Measurements from ENCODE around the gene ZNF296. TPM values are rescaled to one million over a fixed set of nuclear protein-coding genes. Genes with fewer than 3 reads are reported as not detected.

The ZNF296 gene
- total and polyA plus RNA-seq, 2 of the 13 experiments (the other 11 are each of a cell fraction or from before 2014, with no cell fraction given) = 0.26 to 0.62 TPM

DNA sequence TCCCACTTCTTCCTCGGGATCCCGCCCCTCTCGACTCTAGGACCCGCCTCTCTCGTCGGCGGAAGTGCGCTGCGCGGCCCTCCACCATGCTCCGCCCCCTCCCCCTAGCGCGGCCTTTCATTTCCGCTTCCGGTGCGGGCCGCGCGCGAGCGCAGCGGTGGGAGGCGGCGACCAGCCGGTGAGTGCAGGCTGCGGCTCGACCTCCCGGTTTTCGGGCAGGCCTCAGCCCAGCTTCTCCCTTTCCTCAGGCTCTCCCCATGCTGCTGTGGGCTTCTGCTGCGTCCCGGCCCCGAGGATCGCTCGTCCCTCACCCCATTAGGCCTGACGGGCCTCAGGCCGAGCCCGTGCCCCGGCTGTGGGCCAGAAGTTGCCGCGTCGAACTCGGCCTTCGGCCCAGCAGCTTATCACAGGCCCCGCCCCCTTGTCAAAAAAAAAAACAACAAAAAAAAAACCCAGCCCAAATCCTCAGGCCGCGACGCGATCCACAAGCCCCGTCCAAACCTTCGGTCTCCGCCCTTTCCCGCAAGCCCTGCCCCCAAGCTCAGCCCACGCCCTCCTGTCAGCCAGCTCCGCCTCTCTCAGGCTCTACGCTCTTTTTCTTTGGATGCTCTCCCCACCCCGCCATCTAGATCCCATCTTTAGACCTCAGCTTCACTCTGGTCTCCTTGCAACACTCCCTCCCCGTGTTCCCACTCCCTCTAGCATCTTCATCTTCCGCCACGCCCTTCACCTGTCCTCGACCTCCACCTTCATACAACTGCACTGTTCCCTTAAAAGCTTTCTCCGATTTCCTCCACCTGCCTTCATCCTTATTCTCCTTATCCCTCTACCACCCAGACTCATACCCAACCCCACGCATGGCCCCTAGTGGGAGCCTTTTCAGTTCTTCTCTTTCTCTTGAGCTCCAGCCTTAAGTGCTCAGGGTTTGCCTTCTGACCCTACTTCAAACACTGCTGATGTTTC is 37.1 kb downstream of the ZNF296 start, which contains the start of gene CLASRP (continued):
- TF ChIP-seq, protein P1, sequence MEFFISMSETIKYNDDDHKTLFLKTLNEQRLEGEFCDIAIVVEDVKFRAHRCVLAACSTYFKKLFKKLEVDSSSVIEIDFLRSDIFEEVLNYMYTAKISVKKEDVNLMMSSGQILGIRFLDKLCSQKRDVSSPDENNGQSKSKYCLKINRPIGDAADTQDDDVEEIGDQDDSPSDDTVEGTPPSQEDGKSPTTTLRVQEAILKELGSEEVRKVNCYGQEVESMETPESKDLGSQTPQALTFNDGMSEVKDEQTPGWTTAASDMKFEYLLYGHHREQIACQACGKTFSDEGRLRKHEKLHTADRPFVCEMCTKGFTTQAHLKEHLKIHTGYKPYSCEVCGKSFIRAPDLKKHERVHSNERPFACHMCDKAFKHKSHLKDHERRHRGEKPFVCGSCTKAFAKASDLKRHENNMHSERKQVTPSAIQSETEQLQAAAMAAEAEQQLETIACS (CRISPR knock-in tag; IDR thresholded peaks at IDR 0.05) = peak; percentile 57
- TF ChIP-seq MEF2D (CRISPR knock-in tag; IDR thresholded peaks at IDR 0.05) (peak; percentile 50; the same call in 1 of the 2 replicates), NBN (conservative IDR thresholded peaks at IDR 0.05) (no peak), ZNF75D (CRISPR knock-in tag; IDR thresholded peaks at IDR 0.05; ENCODE audit: borderline replicate concordance) (no peak), ZNF615 (CRISPR knock-in tag; IDR thresholded peaks at IDR 0.05; ENCODE audit: borderline replicate concordance) (no peak), ZNF850 (CRISPR knock-in tag; conservative IDR thresholded peaks at IDR 0.05) (no peak), KLF15 (CRISPR knock-in tag; IDR thresholded peaks at IDR 0.05; ENCODE audit: borderline replicate concordance) (no peak; the same call in 1 of the 2 replicates), ZZZ3 (CRISPR knock-in tag; IDR thresholded peaks at IDR 0.05; ENCODE audit: borderline replicate concordance) (peak; percentile 45; the same call in 1 of the 2 replicates), ZNF605 (CRISPR knock-in tag; IDR thresholded peaks at IDR 0.05) (peak; percentile 55; the same call in 1 of the 2 replicates), SRSF9 (IDR thresholded peaks at IDR 0.05; ENCODE audit: borderline replicate concordance, insufficient read depth, low read depth, low read length, poor library complexity, severe bottlenecking) (no peak)
- TF ChIP-seq, protein P2, sequence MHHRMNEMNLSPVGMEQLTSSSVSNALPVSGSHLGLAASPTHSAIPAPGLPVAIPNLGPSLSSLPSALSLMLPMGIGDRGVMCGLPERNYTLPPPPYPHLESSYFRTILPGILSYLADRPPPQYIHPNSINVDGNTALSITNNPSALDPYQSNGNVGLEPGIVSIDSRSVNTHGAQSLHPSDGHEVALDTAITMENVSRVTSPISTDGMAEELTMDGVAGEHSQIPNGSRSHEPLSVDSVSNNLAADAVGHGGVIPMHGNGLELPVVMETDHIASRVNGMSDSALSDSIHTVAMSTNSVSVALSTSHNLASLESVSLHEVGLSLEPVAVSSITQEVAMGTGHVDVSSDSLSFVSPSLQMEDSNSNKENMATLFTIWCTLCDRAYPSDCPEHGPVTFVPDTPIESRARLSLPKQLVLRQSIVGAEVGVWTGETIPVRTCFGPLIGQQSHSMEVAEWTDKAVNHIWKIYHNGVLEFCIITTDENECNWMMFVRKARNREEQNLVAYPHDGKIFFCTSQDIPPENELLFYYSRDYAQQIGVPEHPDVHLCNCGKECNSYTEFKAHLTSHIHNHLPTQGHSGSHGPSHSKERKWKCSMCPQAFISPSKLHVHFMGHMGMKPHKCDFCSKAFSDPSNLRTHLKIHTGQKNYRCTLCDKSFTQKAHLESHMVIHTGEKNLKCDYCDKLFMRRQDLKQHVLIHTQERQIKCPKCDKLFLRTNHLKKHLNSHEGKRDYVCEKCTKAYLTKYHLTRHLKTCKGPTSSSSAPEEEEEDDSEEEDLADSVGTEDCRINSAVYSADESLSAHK (CRISPR knock-in tag; IDR thresholded peaks at IDR 0.05; ENCODE audit: borderline replicate concordance) = 0 out of 2 replicates have a peak, but pooled peaks have one; percentile 34
- TF ChIP-seq, protein P3, sequence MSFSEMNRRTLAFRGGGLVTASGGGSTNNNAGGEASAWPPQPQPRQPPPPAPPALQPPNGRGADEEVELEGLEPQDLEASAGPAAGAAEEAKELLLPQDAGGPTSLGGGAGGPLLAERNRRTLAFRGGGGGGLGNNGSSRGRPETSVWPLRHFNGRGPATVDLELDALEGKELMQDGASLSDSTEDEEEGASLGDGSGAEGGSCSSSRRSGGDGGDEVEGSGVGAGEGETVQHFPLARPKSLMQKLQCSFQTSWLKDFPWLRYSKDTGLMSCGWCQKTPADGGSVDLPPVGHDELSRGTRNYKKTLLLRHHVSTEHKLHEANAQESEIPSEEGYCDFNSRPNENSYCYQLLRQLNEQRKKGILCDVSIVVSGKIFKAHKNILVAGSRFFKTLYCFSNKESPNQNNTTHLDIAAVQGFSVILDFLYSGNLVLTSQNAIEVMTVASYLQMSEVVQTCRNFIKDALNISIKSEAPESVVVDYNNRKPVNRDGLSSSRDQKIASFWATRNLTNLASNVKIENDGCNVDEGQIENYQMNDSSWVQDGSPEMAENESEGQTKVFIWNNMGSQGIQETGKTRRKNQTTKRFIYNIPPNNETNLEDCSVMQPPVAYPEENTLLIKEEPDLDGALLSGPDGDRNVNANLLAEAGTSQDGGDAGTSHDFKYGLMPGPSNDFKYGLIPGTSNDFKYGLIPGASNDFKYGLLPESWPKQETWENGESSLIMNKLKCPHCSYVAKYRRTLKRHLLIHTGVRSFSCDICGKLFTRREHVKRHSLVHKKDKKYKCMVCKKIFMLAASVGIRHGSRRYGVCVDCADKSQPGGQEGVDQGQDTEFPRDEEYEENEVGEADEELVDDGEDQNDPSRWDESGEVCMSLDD (CRISPR knock-in tag; IDR thresholded peaks at IDR 0.05; ENCODE audit: borderline replicate concordance) = peak; percentile 47; the same call in 1 of the 2 replicates
- TF ChIP-seq, protein P4, sequence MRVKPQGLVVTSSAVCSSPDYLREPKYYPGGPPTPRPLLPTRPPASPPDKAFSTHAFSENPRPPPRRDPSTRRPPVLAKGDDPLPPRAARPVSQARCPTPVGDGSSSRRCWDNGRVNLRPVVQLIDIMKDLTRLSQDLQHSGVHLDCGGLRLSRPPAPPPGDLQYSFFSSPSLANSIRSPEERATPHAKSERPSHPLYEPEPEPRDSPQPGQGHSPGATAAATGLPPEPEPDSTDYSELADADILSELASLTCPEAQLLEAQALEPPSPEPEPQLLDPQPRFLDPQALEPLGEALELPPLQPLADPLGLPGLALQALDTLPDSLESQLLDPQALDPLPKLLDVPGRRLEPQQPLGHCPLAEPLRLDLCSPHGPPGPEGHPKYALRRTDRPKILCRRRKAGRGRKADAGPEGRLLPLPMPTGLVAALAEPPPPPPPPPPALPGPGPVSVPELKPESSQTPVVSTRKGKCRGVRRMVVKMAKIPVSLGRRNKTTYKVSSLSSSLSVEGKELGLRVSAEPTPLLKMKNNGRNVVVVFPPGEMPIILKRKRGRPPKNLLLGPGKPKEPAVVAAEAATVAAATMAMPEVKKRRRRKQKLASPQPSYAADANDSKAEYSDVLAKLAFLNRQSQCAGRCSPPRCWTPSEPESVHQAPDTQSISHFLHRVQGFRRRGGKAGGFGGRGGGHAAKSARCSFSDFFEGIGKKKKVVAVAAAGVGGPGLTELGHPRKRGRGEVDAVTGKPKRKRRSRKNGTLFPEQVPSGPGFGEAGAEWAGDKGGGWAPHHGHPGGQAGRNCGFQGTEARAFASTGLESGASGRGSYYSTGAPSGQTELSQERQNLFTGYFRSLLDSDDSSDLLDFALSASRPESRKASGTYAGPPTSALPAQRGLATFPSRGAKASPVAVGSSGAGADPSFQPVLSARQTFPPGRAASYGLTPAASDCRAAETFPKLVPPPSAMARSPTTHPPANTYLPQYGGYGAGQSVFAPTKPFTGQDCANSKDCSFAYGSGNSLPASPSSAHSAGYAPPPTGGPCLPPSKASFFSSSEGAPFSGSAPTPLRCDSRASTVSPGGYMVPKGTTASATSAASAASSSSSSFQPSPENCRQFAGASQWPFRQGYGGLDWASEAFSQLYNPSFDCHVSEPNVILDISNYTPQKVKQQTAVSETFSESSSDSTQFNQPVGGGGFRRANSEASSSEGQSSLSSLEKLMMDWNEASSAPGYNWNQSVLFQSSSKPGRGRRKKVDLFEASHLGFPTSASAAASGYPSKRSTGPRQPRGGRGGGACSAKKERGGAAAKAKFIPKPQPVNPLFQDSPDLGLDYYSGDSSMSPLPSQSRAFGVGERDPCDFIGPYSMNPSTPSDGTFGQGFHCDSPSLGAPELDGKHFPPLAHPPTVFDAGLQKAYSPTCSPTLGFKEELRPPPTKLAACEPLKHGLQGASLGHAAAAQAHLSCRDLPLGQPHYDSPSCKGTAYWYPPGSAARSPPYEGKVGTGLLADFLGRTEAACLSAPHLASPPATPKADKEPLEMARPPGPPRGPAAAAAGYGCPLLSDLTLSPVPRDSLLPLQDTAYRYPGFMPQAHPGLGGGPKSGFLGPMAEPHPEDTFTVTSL (CRISPR knock-in tag; IDR thresholded peaks at IDR 0.05; ENCODE audit: borderline replicate concordance) = no peak
